ENCODE measurements around the gene CCNDBP1. TPM values are rescaled to one million over a fixed set of nuclear protein-coding genes. Genes with fewer than 3 reads are reported as not detected.
"Not testable (repeated sequence)": the region's sequence is repeated elsewhere in the genome, so short reads cannot be mapped to it uniquely, and the experiment has no call there.

CCNDBP1 gene
- total RNA-seq, 1 experiment from 2014 or later: 62.5 TPM

- Histone ChIP-seq H3K27ac (ENCODE audit: low read length) (no peak overlapping the region), H3K27me3 (ENCODE audit: control insufficient read depth, insufficient read depth, low read length) (no peaks in the 10 kb centered on the region), H3K4me1 (ENCODE audit: control insufficient read depth, insufficient read depth, low read length) (no peaks in the 10 kb centered on the region), H3K4me3 (ENCODE audit: low read depth in 2 of 2, low read length in 2 of 2) (no peak overlapping the region), H3K36me3 (ENCODE audit: control insufficient read depth, insufficient read depth, low read length) (peaks cover 11% of the 10 kb centered on the region; the same call in 1 of the 2 replicates), H3K9me3 (ENCODE audit: control insufficient read depth, insufficient read depth, low read depth, low read length) (no peaks in the 10 kb centered on the region)
- ChIA-PET CTCF (no interaction called here), POLR2A (no interaction called here)
- intact Hi-C loops (cut with micrococcal nuclease; ENCODE audit: unreplicated experiment): no loop called here
- in situ Hi-C loops (cut with HindIII; ENCODE audit: low pct_unique_long_range_greater_than_20kb, low sequenced_read_pairs): no loop called here
- no peak for ATAC-seq
- BruUV-seq (replicated peaks): no TSS peak
- DNase-seq (ENCODE audit: low read depth, low spot score): no peak
- TF ChIP-seq, protein P1, sequence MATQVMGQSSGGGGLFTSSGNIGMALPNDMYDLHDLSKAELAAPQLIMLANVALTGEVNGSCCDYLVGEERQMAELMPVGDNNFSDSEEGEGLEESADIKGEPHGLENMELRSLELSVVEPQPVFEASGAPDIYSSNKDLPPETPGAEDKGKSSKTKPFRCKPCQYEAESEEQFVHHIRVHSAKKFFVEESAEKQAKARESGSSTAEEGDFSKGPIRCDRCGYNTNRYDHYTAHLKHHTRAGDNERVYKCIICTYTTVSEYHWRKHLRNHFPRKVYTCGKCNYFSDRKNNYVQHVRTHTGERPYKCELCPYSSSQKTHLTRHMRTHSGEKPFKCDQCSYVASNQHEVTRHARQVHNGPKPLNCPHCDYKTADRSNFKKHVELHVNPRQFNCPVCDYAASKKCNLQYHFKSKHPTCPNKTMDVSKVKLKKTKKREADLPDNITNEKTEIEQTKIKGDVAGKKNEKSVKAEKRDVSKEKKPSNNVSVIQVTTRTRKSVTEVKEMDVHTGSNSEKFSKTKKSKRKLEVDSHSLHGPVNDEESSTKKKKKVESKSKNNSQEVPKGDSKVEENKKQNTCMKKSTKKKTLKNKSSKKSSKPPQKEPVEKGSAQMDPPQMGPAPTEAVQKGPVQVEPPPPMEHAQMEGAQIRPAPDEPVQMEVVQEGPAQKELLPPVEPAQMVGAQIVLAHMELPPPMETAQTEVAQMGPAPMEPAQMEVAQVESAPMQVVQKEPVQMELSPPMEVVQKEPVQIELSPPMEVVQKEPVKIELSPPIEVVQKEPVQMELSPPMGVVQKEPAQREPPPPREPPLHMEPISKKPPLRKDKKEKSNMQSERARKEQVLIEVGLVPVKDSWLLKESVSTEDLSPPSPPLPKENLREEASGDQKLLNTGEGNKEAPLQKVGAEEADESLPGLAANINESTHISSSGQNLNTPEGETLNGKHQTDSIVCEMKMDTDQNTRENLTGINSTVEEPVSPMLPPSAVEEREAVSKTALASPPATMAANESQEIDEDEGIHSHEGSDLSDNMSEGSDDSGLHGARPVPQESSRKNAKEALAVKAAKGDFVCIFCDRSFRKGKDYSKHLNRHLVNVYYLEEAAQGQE (IDR thresholded peaks at IDR 0.05; ENCODE audit: insufficient read depth in 1 of 2, low read depth in 2 of 2, low read length in 1 of 2): no peak
- TF ChIP-seq POLR2AphosphoS5 (IDR thresholded peaks at IDR 0.05; ENCODE audit: low read depth, low read length) (no peak), SIN3A (IDR thresholded peaks at IDR 0.05; ENCODE audit: borderline replicate concordance, insufficient read depth, low read depth, low read length) (no peak), TCF7L2 (IDR thresholded peaks at IDR 0.05; ENCODE audit: low read depth, low read length) (no peak)
- TF ChIP-seq, protein P2, sequence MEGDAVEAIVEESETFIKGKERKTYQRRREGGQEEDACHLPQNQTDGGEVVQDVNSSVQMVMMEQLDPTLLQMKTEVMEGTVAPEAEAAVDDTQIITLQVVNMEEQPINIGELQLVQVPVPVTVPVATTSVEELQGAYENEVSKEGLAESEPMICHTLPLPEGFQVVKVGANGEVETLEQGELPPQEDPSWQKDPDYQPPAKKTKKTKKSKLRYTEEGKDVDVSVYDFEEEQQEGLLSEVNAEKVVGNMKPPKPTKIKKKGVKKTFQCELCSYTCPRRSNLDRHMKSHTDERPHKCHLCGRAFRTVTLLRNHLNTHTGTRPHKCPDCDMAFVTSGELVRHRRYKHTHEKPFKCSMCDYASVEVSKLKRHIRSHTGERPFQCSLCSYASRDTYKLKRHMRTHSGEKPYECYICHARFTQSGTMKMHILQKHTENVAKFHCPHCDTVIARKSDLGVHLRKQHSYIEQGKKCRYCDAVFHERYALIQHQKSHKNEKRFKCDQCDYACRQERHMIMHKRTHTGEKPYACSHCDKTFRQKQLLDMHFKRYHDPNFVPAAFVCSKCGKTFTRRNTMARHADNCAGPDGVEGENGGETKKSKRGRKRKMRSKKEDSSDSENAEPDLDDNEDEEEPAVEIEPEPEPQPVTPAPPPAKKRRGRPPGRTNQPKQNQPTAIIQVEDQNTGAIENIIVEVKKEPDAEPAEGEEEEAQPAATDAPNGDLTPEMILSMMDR (IDR thresholded peaks at IDR 0.05): no peak
Measured at GRCh38 chr15:43153269-43153668, 31.9 kb upstream of the CCNDBP1 start.

GRCh38 chr15:43165801-43166325 is 19.3 kb upstream of the CCNDBP1 start:
- CTCF ChIA-PET: interaction anchor here (0.6 kb wide), 1 partner anchor 62 kb away, joined by 3 read pairs; no protein-coding TSS in a partner anchor

GRCh38 chr15:43167261-43167660 is 17.9 kb upstream of the CCNDBP1 start:
- H3K27me3 ChIP-seq (ENCODE audit: control insufficient read depth, insufficient read depth, low read length); H3K27ac ChIP-seq (ENCODE audit: low read length); in situ Hi-C loops (cut with HindIII; ENCODE audit: low pct_unique_long_range_greater_than_20kb, low sequenced_read_pairs); POLR2A ChIA-PET; H3K36me3 ChIP-seq (ENCODE audit: control insufficient read depth, insufficient read depth, low read length); H3K4me3 ChIP-seq (ENCODE audit: low read depth in 2 of 2, low read length in 2 of 2); H3K9me3 ChIP-seq (ENCODE audit: control insufficient read depth, insufficient read depth, low read depth, low read length); BruUV-seq (replicated peaks); intact Hi-C loops (cut with micrococcal nuclease; ENCODE audit: unreplicated experiment); CTCF ChIA-PET; ATAC-seq; DNase-seq (ENCODE audit: low read depth, low spot score): not testable (repeated sequence)
- peaks cover 25% of the 10 kb centered on the region for H3K4me1 ChIP-seq (ENCODE audit: control insufficient read depth, insufficient read depth, low read length)

More at GRCh38 chr15:43165801-43166325, 19.3 kb upstream of the CCNDBP1 start:
- no peaks in the 10 kb centered on the region for H3K36me3 ChIP-seq (ENCODE audit: control insufficient read depth, insufficient read depth, low read length)
- H3K4me1 ChIP-seq (ENCODE audit: control insufficient read depth, insufficient read depth, low read length): peaks cover 25% of the 10 kb centered on the region
- TF ChIP-seq, protein P1 (IDR thresholded peaks at IDR 0.05; ENCODE audit: insufficient read depth in 1 of 2, low read depth in 2 of 2, low read length in 1 of 2): no peak
- TF ChIP-seq POLR2AphosphoS5 (IDR thresholded peaks at IDR 0.05; ENCODE audit: low read depth, low read length) (no peak), TCF7L2 (IDR thresholded peaks at IDR 0.05; ENCODE audit: low read depth, low read length) (no peak), SIN3A (IDR thresholded peaks at IDR 0.05; ENCODE audit: borderline replicate concordance, insufficient read depth, low read depth, low read length) (no peak)
- TF ChIP-seq, protein P2 (IDR thresholded peaks at IDR 0.05): no peak
- H3K4me3 ChIP-seq (ENCODE audit: low read depth in 2 of 2, low read length in 2 of 2): no peak overlapping the region
- no peaks in the 10 kb centered on the region for H3K9me3 ChIP-seq (ENCODE audit: control insufficient read depth, insufficient read depth, low read depth, low read length)
- H3K27me3 ChIP-seq (ENCODE audit: control insufficient read depth, insufficient read depth, low read length): no peaks in the 10 kb centered on the region
- intact Hi-C loops (cut with micrococcal nuclease; ENCODE audit: unreplicated experiment) (no loop called here), in situ Hi-C loops (cut with HindIII; ENCODE audit: low pct_unique_long_range_greater_than_20kb, low sequenced_read_pairs) (no loop called here)
- no TSS peak for BruUV-seq (replicated peaks)
- H3K27ac ChIP-seq (ENCODE audit: low read length): peak overlapping the region; percentile 65; the same call in 1 of the 2 replicates
- POLR2A ChIA-PET: interaction anchor here (0.7 kb wide), 1 partner anchor 172 kb away, joined by 4 read pairs; no protein-coding TSS in a partner anchor
- no peak for DNase-seq (ENCODE audit: low read depth, low spot score)
- no peak for ATAC-seq
